Measurements from ENCODE around the gene FXYD5.

FXYD5 gene

DNA sequence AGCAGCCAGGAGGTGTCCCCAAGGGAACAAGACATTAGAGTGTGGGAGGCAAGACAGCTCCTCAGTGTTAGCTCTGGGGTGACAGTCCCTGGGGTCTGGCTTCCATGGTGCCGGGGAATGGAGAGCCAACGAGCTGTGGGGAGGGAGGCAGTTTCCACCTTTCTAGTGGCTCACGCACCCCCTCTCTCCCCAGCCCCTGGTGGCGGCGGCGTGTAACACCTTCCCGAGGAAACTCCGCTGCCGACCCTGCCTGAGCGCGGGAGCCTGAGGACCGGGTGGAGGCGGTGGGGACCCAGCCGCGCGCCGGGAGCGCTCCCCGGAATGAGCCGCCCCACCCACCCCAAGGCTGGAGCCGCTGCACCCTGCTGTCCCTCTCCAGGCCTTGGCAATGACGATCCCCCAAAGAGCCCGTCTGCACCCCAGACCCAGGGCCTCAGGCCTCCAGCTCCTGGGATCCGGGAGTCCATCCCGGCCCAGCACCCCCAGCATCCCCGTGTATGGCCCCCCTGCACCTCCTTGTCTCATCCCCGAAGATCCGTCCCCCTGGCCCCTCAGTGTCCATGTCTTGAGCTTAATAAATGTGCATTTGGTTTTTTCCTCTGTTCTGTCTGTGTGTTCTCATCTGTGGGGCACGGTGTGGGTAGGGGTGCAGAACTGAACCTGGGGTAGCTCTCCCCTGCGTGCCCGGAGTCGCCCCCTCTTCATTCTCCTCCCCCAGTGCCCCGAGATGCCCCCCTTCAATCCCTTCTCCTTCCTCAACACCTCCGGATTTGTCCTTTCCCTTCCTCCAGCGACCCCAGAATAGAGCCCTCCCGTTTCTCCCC lies 622 bp upstream of the FXYD5 start:
- TF ChIP-seq, protein P1, sequence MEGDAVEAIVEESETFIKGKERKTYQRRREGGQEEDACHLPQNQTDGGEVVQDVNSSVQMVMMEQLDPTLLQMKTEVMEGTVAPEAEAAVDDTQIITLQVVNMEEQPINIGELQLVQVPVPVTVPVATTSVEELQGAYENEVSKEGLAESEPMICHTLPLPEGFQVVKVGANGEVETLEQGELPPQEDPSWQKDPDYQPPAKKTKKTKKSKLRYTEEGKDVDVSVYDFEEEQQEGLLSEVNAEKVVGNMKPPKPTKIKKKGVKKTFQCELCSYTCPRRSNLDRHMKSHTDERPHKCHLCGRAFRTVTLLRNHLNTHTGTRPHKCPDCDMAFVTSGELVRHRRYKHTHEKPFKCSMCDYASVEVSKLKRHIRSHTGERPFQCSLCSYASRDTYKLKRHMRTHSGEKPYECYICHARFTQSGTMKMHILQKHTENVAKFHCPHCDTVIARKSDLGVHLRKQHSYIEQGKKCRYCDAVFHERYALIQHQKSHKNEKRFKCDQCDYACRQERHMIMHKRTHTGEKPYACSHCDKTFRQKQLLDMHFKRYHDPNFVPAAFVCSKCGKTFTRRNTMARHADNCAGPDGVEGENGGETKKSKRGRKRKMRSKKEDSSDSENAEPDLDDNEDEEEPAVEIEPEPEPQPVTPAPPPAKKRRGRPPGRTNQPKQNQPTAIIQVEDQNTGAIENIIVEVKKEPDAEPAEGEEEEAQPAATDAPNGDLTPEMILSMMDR (IDR thresholded peaks at IDR 0.05; ENCODE audit: low read depth, low read length, missing control alignments), result peak; percentile 73
- peak overlapping the region; percentile 85 for H3K4me3 ChIP-seq (ENCODE audit: low read depth, low read length)
- no peak for DNase-seq (ENCODE audit: low read depth)

DNA sequence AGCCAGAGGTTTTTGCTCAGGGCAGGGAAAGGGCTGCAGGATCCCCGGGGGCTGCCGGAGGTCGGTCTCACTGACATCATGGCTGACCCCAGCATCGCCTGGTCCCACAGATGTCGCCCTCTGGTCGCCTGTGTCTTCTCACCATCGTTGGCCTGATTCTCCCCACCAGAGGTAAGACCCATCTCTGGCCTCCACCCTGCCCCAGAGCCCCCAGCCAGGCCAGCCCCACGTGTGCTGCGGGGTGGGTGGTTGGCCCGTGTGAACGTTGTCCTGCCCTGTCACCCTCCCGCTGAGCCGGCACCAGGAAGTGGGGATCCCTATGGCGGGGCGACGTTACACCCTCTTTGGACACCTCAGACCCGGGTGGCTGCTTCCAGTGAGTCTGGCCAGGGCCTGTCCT lies 906 bp downstream of the FXYD5 start:
- DNase-seq (ENCODE audit: low read depth), result no peak
- H3K4me3 ChIP-seq (ENCODE audit: low read depth, low read length), result peak overlapping the region; percentile 85
- TF ChIP-seq, protein P1 (IDR thresholded peaks at IDR 0.05; ENCODE audit: low read depth, low read length, missing control alignments), result no peak

DNA sequence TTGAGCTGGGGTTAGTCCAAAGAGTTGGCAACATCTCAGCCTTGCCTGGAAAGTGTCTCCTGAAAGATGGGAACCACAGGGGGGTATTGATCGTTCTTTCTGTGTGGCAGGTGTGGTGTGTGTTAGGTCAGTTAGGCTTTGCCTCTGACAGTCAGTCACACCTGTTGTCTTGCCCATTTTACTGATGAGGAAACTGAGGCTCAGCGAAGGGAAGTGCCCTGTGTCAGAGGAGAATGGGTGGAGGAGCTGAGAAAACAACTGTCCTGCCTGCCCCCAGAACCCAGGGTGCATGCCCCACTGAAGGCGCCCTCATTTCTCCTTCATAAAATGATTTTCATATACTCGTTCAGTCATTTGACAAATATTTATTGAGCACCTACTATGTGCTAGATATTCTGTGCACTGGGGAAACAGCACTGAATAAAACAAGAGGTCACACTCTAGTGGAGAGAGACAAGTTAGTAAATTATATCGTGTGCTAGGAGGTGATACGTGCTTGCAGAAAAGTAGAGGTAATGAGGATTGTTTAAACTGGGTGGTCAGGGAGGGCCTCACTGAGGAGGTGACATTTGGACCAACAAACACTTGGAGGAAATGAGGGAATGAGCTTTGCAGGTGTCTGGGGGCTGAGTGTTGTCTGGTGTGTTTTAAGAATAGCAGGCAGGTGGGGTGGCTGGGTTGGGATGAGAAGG lies 1.6 kb downstream of the FXYD5 start:
- peak overlapping the region; percentile 85 for H3K4me3 ChIP-seq (ENCODE audit: low read depth, low read length)
- no peak for DNase-seq (ENCODE audit: low read depth)
- TF ChIP-seq, protein P1 (IDR thresholded peaks at IDR 0.05; ENCODE audit: low read depth, low read length, missing control alignments), result no peak

DNA sequence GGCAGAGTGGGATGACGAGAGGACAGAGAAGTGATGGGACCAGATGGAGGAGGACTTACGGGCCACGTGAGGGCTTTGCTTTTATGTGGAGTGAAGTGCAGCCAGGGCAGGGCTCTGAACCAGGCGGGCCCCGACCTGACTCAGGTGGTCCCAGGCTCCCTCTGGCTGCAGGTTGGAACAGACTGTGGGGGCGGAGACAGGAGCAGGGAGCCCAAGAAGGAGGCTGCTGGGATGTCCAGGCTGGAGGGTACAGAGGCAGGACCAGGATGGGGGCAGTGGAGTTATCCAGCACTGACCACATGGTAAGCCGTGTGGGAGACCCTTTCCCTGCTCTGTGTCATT lies 2.1 kb downstream of the FXYD5 start:
- H3K4me3 ChIP-seq (ENCODE audit: low read depth, low read length), result no peak overlapping the region
- DNase-seq (ENCODE audit: low read depth), result no peak
- TF ChIP-seq, protein P1 (IDR thresholded peaks at IDR 0.05; ENCODE audit: low read depth, low read length, missing control alignments), result no peak

DNA sequence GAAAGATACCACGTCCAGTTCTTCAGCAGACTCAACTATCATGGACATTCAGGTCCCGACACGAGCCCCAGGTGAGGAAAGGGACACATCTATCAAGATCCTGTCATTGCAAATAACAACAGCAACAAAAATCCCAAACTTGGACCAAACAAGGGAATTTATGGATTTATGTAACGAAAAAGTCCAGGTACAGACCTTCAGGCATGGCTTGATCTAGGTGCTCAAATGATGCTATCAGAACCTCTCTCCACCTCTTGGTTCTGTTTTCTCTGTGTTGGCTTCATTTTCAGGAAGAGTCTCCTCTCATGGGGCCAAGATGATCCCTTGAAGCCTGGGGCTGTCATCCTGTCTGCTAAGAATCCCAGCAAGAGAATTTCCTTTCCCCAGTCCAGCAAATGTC lies 2.9 kb downstream of the FXYD5 start:
- H3K4me3 ChIP-seq (ENCODE audit: low read depth, low read length), result no peak overlapping the region
- DNase-seq (ENCODE audit: low read depth), result no peak
- TF ChIP-seq, protein P1 (IDR thresholded peaks at IDR 0.05; ENCODE audit: low read depth, low read length, missing control alignments), result no peak

DNA sequence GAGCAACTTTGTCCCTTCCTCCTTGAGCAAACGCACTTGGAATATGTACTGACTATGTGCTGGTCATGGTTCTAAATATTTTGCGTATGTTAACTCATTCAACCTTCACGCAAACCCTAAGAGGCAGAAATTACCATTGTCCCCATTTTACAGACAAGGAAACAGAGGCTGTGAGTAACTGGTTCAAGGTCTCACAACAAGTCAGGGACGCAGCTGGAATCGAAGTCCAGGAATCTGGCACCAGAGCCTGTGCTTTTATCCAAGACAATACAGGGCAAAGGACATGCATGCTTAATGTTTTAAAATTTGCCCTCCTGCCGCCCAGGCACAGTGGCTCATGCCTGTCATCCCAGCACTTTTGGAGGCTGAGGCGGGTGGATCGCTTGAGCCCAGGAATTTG lies 5.1 kb downstream of the FXYD5 start:
- H3K4me3 ChIP-seq (ENCODE audit: low read depth, low read length), result no peak overlapping the region
- TF ChIP-seq, protein P1 (IDR thresholded peaks at IDR 0.05; ENCODE audit: low read depth, low read length, missing control alignments), result no peak
- no peak for DNase-seq (ENCODE audit: low read depth)

All from GM12864 (cell line).